OCI-LY1 (cell line): ENCODE data around the gene BAX.

Experiments
- EZH2 ChIP-seq: fragments of 200-600 bp; sonication (generic), shearing (Covaris generic); IDR thresholded peaks from 2 replicates; pipeline ENCODE4 v1.8.0; 2017; ENCODE audit warnings: borderline replicate concordance, mixed run types, mild to moderate bottlenecking, antibody characterized with exemption, low read length, moderate library complexity, mixed read lengths
- TF ChIP-seq, protein P1 (sequence below): fragments of 200-600 bp; sonication (generic), shearing (Covaris generic); IDR thresholded peaks from 2 replicates; pipeline ENCODE4 v1.5.1; 2017; ENCODE audit warnings: mild to moderate bottlenecking, antibody characterized with exemption, low read length, moderate library complexity, mixed read lengths

DNA sequence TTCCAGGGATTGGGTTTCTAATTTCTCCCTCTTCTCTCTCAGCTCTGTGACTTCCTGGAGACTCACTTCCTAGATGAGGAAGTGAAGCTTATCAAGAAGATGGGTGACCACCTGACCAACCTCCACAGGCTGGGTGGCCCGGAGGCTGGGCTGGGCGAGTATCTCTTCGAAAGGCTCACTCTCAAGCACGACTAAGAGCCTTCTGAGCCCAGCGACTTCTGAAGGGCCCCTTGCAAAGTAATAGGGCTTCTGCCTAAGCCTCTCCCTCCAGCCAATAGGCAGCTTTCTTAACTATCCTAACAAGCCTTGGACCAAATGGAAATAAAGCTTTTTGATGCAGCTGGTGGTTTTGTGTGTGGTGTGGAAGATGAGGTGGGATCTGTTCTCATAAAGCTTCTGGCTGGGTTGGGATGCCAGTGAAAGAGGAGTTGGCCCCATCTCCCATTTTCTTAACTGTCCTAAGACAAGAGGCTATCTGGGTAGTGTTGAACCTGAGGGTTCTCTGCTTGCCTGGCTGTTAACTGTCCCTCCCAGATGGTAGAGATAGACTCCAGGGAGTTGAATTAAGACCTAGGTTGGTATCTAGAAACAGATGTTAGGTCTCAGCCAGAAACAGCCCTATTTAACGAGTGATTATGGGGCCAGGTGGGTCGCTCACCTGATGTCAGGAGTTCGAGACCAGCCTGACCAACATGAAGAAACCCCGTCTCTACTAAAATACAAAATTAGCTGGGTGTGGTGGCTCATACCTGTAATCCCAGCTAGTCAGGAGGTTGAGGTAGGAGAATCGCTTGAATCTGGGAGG lies 12.1 kb downstream of the BAX start:
- TF ChIP-seq, protein P1, sequence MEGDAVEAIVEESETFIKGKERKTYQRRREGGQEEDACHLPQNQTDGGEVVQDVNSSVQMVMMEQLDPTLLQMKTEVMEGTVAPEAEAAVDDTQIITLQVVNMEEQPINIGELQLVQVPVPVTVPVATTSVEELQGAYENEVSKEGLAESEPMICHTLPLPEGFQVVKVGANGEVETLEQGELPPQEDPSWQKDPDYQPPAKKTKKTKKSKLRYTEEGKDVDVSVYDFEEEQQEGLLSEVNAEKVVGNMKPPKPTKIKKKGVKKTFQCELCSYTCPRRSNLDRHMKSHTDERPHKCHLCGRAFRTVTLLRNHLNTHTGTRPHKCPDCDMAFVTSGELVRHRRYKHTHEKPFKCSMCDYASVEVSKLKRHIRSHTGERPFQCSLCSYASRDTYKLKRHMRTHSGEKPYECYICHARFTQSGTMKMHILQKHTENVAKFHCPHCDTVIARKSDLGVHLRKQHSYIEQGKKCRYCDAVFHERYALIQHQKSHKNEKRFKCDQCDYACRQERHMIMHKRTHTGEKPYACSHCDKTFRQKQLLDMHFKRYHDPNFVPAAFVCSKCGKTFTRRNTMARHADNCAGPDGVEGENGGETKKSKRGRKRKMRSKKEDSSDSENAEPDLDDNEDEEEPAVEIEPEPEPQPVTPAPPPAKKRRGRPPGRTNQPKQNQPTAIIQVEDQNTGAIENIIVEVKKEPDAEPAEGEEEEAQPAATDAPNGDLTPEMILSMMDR: no peak
- TF ChIP-seq EZH2: no peak
